Measurements from ENCODE around the gene LEFTY2.
A peak's percentile ranks its signal among the peaks of the same experiment; 100 is the strongest.

Gene LEFTY2

DNA sequence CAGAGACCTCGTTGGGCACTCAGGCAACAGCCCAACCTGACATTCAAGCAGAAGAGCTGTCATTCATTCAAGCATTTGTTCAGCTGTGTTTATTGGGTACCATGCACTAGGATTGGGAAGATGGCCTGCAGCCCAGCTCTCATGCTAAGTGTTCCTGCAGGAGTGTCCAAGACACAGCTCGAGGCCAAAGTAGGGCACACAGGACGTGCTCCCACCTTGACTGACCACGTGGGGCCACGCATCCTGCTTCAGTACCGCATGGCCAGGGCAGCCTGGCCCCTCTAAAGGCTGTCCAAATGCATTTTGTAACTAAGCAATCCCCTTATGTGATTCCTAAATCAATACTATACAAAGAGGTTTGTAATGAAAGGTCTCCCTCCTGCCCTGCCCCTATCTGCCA lies 26.6 kb downstream of the LEFTY2 start:
- no peak overlapping the region for H3K4me3 ChIP-seq (ENCODE audit: low read depth, low read length)
- TF ChIP-seq, protein P1, sequence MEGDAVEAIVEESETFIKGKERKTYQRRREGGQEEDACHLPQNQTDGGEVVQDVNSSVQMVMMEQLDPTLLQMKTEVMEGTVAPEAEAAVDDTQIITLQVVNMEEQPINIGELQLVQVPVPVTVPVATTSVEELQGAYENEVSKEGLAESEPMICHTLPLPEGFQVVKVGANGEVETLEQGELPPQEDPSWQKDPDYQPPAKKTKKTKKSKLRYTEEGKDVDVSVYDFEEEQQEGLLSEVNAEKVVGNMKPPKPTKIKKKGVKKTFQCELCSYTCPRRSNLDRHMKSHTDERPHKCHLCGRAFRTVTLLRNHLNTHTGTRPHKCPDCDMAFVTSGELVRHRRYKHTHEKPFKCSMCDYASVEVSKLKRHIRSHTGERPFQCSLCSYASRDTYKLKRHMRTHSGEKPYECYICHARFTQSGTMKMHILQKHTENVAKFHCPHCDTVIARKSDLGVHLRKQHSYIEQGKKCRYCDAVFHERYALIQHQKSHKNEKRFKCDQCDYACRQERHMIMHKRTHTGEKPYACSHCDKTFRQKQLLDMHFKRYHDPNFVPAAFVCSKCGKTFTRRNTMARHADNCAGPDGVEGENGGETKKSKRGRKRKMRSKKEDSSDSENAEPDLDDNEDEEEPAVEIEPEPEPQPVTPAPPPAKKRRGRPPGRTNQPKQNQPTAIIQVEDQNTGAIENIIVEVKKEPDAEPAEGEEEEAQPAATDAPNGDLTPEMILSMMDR (IDR thresholded peaks at IDR 0.05; ENCODE audit: low read depth, low read length), result no peak

DNA sequence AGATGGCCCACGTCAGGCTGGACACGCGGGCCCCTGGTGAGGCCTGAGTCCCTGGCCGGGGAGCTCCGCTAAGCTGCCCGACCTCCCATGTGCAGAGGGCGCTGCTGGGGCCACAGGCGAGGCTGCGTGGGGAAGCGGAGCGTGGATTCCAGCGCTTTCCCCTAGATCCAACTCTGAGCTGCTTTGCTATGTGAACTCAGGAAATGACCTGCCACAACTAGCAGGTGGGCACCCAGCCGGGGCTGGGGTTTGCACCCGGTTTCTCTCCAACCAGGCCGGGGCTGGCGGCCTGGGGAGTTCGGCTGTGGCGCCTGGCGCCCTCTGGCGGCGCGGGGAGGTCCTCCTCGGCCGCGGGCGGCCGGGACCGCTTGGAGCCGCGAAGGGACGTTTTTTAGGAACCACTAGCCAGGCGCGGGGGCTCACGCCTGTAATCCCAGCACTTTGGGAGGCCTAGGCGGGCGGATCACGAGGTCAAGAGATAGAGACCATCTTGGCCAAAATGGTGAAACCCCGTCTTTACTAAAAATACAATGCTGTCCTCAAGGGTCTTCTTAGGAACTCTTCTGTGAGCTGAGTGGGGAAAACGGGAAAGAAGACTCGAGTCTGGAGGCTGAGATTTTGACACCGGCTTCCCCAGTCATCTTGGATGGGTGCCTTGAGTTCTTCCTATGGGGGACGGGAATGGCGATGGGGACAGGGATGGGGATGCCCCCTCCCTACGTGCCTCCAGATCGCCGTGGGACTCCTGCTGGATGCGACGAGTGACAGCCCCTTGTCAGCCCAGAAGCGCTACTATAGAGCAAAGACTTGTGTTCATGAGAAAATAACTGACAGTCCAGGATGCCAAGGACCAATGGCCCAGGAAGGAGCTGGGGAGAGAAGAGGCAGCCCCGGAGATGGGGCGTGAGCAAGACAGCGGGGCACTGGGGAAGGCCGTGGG lies 29.6 kb downstream of the LEFTY2 start:
- TF ChIP-seq, protein P1 (IDR thresholded peaks at IDR 0.05; ENCODE audit: low read depth, low read length), result peak; percentile 60
- no peak overlapping the region for H3K4me3 ChIP-seq (ENCODE audit: low read depth, low read length)

DNA sequence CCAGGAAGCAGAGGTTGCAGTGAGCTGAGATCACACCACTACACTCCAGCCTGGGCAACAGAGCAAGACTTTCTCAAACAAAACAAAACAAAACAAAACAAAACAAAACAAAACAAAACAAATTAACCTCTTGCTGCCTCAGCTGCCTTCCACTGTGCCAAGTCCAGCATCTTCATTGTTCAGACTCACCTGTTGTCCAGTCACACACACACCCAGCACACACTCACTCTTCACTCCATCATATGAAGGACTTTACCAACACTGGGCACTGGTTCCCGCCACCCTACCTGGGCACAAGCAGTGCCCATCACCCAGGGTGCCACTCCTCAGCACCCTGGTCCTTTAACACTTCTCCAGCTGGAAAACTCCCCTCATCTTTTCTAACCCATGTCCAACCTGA lies 31.5 kb downstream of the LEFTY2 start:
- no peak overlapping the region for H3K4me3 ChIP-seq (ENCODE audit: low read depth, low read length)
- TF ChIP-seq, protein P1 (IDR thresholded peaks at IDR 0.05; ENCODE audit: low read depth, low read length), result no peak

DNA sequence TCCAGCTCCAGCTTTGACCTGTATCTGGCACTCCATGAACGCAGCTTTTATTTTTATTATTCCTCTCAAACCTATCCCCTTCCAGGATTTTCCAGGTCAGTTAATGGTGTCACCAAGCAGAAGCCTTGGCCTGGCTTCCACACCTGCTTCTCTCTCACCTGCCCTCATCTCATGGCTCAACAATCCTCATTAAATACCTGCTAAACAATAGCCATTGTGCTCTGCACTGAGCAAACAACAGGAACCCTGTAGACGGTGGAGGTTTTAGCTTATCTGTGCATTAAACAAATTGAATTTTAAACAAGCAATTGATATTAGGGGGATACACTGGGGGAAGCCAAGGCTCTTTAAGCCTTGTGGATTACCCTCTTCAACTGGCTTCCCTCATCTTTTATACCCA lies 32.2 kb downstream of the LEFTY2 start:
- TF ChIP-seq, protein P1 (IDR thresholded peaks at IDR 0.05; ENCODE audit: low read depth, low read length), result no peak
- H3K4me3 ChIP-seq (ENCODE audit: low read depth, low read length), result no peak overlapping the region

DNA sequence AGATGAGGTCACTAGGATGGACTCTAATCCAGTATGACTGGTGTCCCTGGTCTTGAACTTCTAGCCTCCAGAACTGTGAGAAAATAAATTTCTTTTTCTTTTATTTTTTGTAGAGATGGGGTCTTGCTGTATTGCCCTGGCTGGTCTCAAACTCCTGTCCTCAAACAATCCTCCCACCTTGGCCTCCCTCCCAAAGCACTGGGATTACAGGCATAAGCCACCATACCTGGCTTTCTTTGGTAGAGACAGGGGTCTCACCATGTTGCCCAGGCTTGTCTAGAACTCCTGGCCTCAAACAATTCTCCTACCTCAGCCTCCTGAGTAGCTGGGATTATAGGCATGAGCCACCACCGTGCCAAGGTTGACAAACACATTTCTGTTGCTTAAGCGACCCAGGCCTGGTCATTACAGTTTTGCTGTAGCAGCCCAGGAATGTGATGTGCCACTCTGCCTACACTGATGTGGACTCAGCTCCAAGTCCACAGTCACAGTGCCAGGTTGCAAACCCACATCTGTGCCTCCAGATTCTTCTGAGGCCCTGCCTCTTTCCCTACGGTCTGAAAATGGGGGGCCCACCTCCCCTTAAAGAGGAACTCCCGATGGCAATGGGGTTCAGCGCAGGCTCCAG lies 32.9 kb downstream of the LEFTY2 start:
- H3K4me3 ChIP-seq (ENCODE audit: low read depth, low read length), result no peak overlapping the region

DNA sequence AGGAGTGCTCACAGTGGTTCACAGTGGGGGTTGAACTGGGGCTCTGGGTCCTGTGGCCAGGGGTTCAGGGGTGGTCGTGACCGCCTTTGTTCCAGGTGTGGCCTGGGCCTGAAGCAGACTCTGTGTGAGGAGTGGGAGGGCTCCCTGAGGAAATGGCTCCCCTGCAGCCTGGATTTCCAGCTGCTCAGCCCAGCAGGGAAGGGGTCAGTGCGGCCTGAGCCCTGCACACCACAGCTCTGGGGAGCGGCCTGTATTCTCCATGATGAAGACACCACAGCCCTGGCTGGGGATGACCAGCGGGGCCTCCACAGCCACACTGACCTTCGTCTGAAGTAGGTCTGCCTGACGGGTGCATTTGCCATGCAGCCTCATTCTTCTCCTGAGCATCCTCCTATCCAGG lies 33.7 kb downstream of the LEFTY2 start:
- TF ChIP-seq, protein P1 (IDR thresholded peaks at IDR 0.05; ENCODE audit: low read depth, low read length), result no peak
- no peak overlapping the region for H3K4me3 ChIP-seq (ENCODE audit: low read depth, low read length)

More for the DNA sequence above, 32.9 kb downstream of the LEFTY2 start:
- TF ChIP-seq, protein P1 (IDR thresholded peaks at IDR 0.05; ENCODE audit: low read depth, low read length), result no peak

DNA sequence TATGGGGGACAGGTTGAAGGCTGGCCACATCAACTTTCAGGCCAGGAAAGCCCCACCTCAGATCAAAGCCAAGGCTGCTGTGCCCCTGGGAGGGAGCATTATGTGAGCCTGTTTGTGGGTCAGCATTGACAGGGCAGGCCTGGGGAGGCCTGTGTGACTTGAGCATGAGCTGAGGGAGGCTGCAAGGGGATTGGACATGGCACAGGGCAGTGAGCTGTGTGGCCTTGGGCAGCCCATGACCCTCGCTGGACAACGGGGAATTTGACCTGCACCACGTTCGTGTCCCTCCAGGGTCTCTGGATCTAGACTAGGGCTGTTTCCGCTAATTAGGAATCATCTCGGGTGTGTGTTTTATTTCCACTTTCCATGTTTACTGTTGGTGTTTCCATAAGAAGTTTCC lies 34.6 kb downstream of the LEFTY2 start:
- TF ChIP-seq, protein P1 (IDR thresholded peaks at IDR 0.05; ENCODE audit: low read depth, low read length), result no peak
- no peak overlapping the region for H3K4me3 ChIP-seq (ENCODE audit: low read depth, low read length)

All from WI38 (cell line).